ENCODE measurements around the gene SPAG6. TPM values are rescaled to one million over a fixed set of nuclear protein-coding genes. Genes with fewer than 3 reads are reported as not detected.

Gene SPAG6
- total RNA-seq, 1 experiment from 2014 or later: not detected

DNA sequence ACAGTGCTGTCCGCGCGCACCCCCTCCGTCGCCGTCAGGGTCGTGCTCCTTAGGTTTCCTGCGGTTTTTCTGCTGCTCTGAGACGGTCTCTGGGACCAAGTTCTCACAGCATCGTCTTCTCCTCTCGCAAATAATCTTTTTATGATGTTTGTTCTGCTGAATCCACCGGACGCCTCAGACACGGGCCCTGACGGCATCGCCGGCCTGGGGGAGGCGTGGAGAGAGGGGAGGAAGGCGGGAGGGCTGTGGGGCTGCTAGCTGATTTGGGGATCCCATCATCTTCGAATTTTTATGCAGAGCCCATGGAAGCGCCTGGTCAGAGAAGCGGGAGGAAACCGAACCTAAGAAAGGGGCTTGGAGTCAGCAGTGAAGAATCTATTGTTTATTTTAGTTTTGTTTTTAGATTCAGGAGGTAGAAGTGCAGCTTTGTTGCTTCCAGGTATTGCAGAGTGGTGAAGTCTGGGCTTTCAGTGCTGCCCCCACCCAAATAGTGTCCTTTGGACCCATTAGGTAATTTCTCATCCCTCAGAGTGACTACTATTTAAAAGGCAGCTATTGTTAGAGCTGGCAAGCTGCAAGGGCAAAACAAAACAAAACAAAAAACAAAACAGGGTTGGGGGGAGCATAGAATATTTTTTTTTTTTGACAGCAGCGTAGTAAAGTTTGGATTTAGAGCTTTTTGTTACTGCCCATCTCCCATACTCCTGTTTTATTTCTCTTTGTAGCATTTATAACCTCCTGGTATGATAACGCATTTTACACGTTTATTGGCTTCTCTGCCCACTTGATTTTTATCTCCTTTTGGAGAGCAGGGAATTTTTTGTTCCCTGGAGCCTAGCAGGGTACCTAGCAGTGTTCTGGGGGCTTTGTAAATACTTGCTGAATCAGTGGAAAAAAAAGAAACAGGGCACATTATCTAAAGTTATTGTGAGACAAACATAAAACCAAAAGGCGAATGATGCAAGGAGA lies 92.6 kb downstream of the SPAG6 start:
- CTCF ChIA-PET: interaction anchor here (1.0 to 1.7 kb wide), 2 partner anchors 10 to 98 kb away, joined by 4 to 5 read pairs; no protein-coding TSS in a partner anchor
- BruUV-seq (replicated peaks): TSS peak; percentile 81
- peak overlapping the region; percentile 88 for H3K4me3 Mint-ChIP-seq (ENCODE audit: low read depth, unreplicated experiment)
- DNase-seq: no peak
- H3K4me1 Mint-ChIP-seq (ENCODE audit: low read depth, unreplicated experiment): peaks cover 31% of the 10 kb centered on the region
- H3K9me3 Mint-ChIP-seq (ENCODE audit: low read depth, unreplicated experiment): no peaks in the 10 kb centered on the region
- H3K27ac Mint-ChIP-seq (ENCODE audit: unreplicated experiment): peak overlapping the region; percentile 71
- no peaks in the 10 kb centered on the region for H3K27me3 Mint-ChIP-seq (ENCODE audit: unreplicated experiment)
- TF ChIP-seq, protein P1, sequence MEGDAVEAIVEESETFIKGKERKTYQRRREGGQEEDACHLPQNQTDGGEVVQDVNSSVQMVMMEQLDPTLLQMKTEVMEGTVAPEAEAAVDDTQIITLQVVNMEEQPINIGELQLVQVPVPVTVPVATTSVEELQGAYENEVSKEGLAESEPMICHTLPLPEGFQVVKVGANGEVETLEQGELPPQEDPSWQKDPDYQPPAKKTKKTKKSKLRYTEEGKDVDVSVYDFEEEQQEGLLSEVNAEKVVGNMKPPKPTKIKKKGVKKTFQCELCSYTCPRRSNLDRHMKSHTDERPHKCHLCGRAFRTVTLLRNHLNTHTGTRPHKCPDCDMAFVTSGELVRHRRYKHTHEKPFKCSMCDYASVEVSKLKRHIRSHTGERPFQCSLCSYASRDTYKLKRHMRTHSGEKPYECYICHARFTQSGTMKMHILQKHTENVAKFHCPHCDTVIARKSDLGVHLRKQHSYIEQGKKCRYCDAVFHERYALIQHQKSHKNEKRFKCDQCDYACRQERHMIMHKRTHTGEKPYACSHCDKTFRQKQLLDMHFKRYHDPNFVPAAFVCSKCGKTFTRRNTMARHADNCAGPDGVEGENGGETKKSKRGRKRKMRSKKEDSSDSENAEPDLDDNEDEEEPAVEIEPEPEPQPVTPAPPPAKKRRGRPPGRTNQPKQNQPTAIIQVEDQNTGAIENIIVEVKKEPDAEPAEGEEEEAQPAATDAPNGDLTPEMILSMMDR (IDR thresholded peaks at IDR 0.05; ENCODE audit: unreplicated experiment): no peak
- H3K36me3 Mint-ChIP-seq (ENCODE audit: insufficient read depth, unreplicated experiment): peaks cover 23% of the 10 kb centered on the region
- intact Hi-C loops (cut with micrococcal nuclease; ENCODE audit: unreplicated experiment): no loop called here

DNA sequence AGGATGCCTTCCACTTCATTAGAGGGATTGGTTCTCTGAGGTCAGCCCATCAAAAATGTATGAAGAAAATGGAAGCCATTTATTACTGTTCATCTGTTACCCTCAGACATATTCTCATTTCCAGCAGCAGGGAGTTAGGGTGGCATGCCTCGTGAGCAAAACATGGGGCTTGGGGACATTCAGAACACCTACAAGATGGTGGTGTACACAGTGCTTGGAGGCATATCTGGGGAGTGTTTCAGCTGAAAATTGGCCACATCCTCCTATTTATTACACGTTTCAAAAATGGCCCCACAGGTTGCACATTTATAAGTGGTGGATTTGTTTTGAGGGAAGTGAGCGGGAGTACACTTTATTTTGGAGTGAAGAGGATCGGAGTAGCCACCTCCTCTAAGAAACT lies 93.4 kb downstream of the SPAG6 start:
- Mint-ChIP-seq H3K4me3 (ENCODE audit: low read depth, unreplicated experiment) (no peak overlapping the region), H3K27ac (ENCODE audit: unreplicated experiment) (no peak overlapping the region)
- CTCF ChIA-PET: no interaction called here

DNA sequence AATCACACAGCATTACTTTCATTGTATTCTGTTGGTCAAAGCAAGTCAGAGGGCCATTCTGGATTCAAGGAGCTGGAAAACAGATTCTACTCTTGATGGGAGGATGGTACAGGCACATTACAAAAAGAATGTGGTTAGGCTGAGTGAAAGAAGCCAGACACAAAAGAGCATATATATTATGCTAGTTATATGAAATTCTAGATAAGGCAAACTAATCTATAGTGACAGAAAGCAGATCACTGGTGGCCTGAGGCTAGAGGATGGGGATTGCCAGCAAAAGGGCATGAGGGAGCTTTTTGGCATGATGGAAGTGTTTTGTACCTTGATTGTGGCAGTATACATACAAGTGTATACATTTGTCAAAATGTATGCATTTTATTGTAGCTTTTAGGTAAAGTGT lies 96.8 kb downstream of the SPAG6 start:
- no peak for DNase-seq
- peaks cover 10% of the 10 kb centered on the region for H3K27me3 Mint-ChIP-seq (ENCODE audit: unreplicated experiment)
- TF ChIP-seq, protein P1 (IDR thresholded peaks at IDR 0.05; ENCODE audit: unreplicated experiment): no peak
- CTCF ChIA-PET: no interaction called here
- no peak overlapping the region for H3K4me3 Mint-ChIP-seq (ENCODE audit: low read depth, unreplicated experiment)
- H3K36me3 Mint-ChIP-seq (ENCODE audit: insufficient read depth, unreplicated experiment): peaks cover 9% of the 10 kb centered on the region
- intact Hi-C loops (cut with micrococcal nuclease; ENCODE audit: unreplicated experiment): no loop called here
- H3K9me3 Mint-ChIP-seq (ENCODE audit: low read depth, unreplicated experiment): no peaks in the 10 kb centered on the region
- H3K4me1 Mint-ChIP-seq (ENCODE audit: low read depth, unreplicated experiment): no peaks in the 10 kb centered on the region
- H3K27ac Mint-ChIP-seq (ENCODE audit: unreplicated experiment): no peak overlapping the region
- BruUV-seq (replicated peaks): no TSS peak

More for the DNA sequence above, 93.4 kb downstream of the SPAG6 start:
- H3K27me3 Mint-ChIP-seq (ENCODE audit: unreplicated experiment): no peaks in the 10 kb centered on the region
- BruUV-seq (replicated peaks): no TSS peak
- intact Hi-C loops (cut with micrococcal nuclease; ENCODE audit: unreplicated experiment): no loop called here
- no peak for DNase-seq
- H3K36me3 Mint-ChIP-seq (ENCODE audit: insufficient read depth, unreplicated experiment): peaks cover 23% of the 10 kb centered on the region
- H3K4me1 Mint-ChIP-seq (ENCODE audit: low read depth, unreplicated experiment): peaks cover 27% of the 10 kb centered on the region
- TF ChIP-seq, protein P1 (IDR thresholded peaks at IDR 0.05; ENCODE audit: unreplicated experiment): no peak
- no peaks in the 10 kb centered on the region for H3K9me3 Mint-ChIP-seq (ENCODE audit: low read depth, unreplicated experiment)

DNA sequence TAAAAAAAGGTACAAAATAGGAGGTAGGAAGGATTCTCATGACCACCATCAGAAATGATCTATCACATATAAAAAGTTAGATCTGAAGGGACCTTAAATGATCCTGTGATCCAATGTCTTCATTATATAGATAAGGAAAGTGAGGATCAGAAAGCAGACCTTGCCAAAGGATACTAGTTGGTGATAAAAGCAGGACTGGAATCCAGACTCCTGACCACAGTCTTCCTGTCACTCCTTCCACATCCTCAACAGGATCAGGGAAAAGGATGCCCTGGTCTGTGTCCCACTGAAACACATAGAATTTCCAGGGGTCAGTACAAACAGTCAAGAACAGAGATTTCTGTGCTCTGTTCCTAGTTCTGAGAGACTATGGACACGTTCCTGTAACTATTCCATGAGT lies 97.2 kb downstream of the SPAG6 start:
- TF ChIP-seq, protein P1 (IDR thresholded peaks at IDR 0.05; ENCODE audit: unreplicated experiment): no peak
- CTCF ChIA-PET: no interaction called here
- DNase-seq: no peak
- Mint-ChIP-seq H3K9me3 (ENCODE audit: low read depth, unreplicated experiment) (no peaks in the 10 kb centered on the region), H3K27ac (ENCODE audit: unreplicated experiment) (no peak overlapping the region), H3K4me1 (ENCODE audit: low read depth, unreplicated experiment) (no peaks in the 10 kb centered on the region), H3K27me3 (ENCODE audit: unreplicated experiment) (peaks cover 10% of the 10 kb centered on the region), H3K4me3 (ENCODE audit: low read depth, unreplicated experiment) (no peak overlapping the region), H3K36me3 (ENCODE audit: insufficient read depth, unreplicated experiment) (peaks cover 5% of the 10 kb centered on the region)
- intact Hi-C loops (cut with micrococcal nuclease; ENCODE audit: unreplicated experiment): no loop called here
- BruUV-seq (replicated peaks): no TSS peak

Data from Calu3 (cell line).